GM23338 (cell line): ENCODE data around the gene CDC42BPB. TPM values are rescaled to one million over a fixed set of nuclear protein-coding genes. Genes with fewer than 3 reads are reported as not detected.

ENCODE experiments used
- ATAC-seq: fragments of 200-7000 bp; cut with Tn5 transposase; 3 replicates; pipeline ENCODE4 v1.9.1; 2020
- DNase-seq: peaks from one replicate; pipeline ENCODE4 v3.0.0-alpha.2; 2015; ENCODE audit warnings: low spot score
- H2AFZ ChIP-seq: fragments of 200-600 bp; sonication (generic); 2 replicates; pipeline ENCODE4 v1.8.0; 2016; ENCODE audit warnings: antibody characterized with exemption, mild to moderate bottlenecking, moderate library complexity
- H3F3A ChIP-seq: fragments of 200-600 bp; sonication (generic); replicated peaks from 2 replicates; pipeline ENCODE4 v1.8.0; 2017; ENCODE audit warnings: antibody characterized with exemption, mixed run types, low read depth
- H3K27ac ChIP-seq: fragments of 200-600 bp; sonication (generic); 2 replicates; pipeline ENCODE4 v1.6.1; 2016; ENCODE audit warnings: low read depth
- H3K27me3 ChIP-seq: fragments of 200-600 bp; sonication (generic); 2 replicates; pipeline ENCODE4 v1.8.0; 2016; ENCODE audit warnings: mild to moderate bottlenecking, mixed run types, moderate library complexity; ENCODE audit not compliant: insufficient read depth
- H3K36me3 ChIP-seq: fragments of 200-600 bp; sonication (generic); 2 replicates; pipeline ENCODE4 v1.8.0; 2016; ENCODE audit warnings: mild to moderate bottlenecking; ENCODE audit not compliant: insufficient read depth
- H3K4me1 ChIP-seq: fragments of 200-600 bp; sonication (generic); 2 replicates; pipeline ENCODE4 v1.8.0; 2016; ENCODE audit warnings: mild to moderate bottlenecking, moderate library complexity; ENCODE audit not compliant: insufficient read depth
- H3K4me2 ChIP-seq: fragments of 200-600 bp; sonication (generic); 2 replicates; pipeline ENCODE4 v1.7.1; 2017; ENCODE audit warnings: mixed run types
- H3K4me3 ChIP-seq: fragments of 200-600 bp; sonication (generic); 2 replicates; pipeline ENCODE4 v1.6.1; 2016; ENCODE audit warnings: mixed run types
- H3K79me2 ChIP-seq: fragments of 200-600 bp; sonication (generic); replicated peaks from 2 replicates; pipeline ENCODE4 v1.8.0; 2017; ENCODE audit warnings: mild to moderate bottlenecking; ENCODE audit not compliant: insufficient read depth
- H3K9me2 ChIP-seq: fragments of 200-600 bp; sonication (generic); 2 replicates; pipeline ENCODE4 v1.8.0; 2017; ENCODE audit not compliant: insufficient read depth
- H4K20me1 ChIP-seq: fragments of 200-600 bp; sonication (generic); replicated peaks from 2 replicates; pipeline ENCODE4 v1.8.0; 2017; ENCODE audit warnings: mild to moderate bottlenecking; ENCODE audit not compliant: insufficient read depth
- H3K27ac Mint-ChIP-seq: 2 replicates; pipeline ENCODE4 v1.8.0; 2020; ENCODE audit warnings: inconsistent platforms, mild to moderate bottlenecking, moderate library complexity, mixed read lengths
- H3K27me3 Mint-ChIP-seq: 3 replicates; pipeline ENCODE4 v1.8.0; 2022; ENCODE audit warnings: low read depth, mild to moderate bottlenecking, moderate library complexity, mixed read lengths, inconsistent platforms; ENCODE audit not compliant: insufficient read depth, poor library complexity
- H3K36me3 Mint-ChIP-seq: 3 replicates; pipeline ENCODE4 v1.8.0; 2021; ENCODE audit warnings: low read depth, mild to moderate bottlenecking, inconsistent platforms, moderate library complexity, mixed read lengths
- H3K4me1 Mint-ChIP-seq: 3 replicates; pipeline ENCODE4 v1.8.0; 2020; ENCODE audit warnings: mild to moderate bottlenecking, inconsistent platforms, mixed read lengths
- H3K4me3 Mint-ChIP-seq: 3 replicates; pipeline ENCODE4 v1.8.0; 2021; ENCODE audit warnings: moderate library complexity, mild to moderate bottlenecking, inconsistent platforms, mixed read lengths
- H3K9me3 Mint-ChIP-seq: 3 replicates; pipeline ENCODE4 v1.8.0; 2020; ENCODE audit warnings: moderate library complexity, mild to moderate bottlenecking, inconsistent platforms, mixed read lengths
- CREB1 ChIP-seq: fragments of 250-450 bp; sonication (Bioruptor Pico); IDR thresholded peaks from 2 replicates; pipeline ENCODE4 v1.5.0; 2020; ENCODE audit warnings: low read depth, mild to moderate bottlenecking, moderate library complexity
- CTCF ChIP-seq, 2 experiments: fragments of 200-600 bp in 1 of 2; sonication (generic) in 1 of 2; conservative IDR thresholded peaks; 2 replicates each; pipeline versions ENCODE4 v1.5.1 to v1.6.1; 2016 to 2017; ENCODE audit warnings: antibody characterized with exemption in 2 of 2, low read depth in 2 of 2, mild to moderate bottlenecking in 2 of 2, moderate library complexity in 1 of 2
- ETS1 ChIP-seq: IDR thresholded peaks from 2 replicates; pipeline ENCODE4 v1.6.1; 2016; ENCODE audit warnings: antibody characterized with exemption
- EZH2 ChIP-seq: fragments of 200-600 bp; sonication (generic); IDR thresholded peaks from one replicate; pipeline ENCODE4 v1.8.0; 2017; ENCODE audit warnings: antibody characterized with exemption, mild to moderate bottlenecking, low read depth; ENCODE audit not compliant: unreplicated experiment
- EZH2phosphoT487 ChIP-seq: fragments of 200-600 bp; sonication (generic); IDR thresholded peaks from one replicate; pipeline ENCODE4 v1.8.1; 2018; ENCODE audit warnings: antibody characterized with exemption; ENCODE audit not compliant: unreplicated experiment
- JUNB ChIP-seq: IDR thresholded peaks from one replicate; pipeline ENCODE4 v1.6.1; 2016; ENCODE audit warnings: antibody characterized with exemption; ENCODE audit not compliant: unreplicated experiment
- POLR2AphosphoS5 ChIP-seq: IDR thresholded peaks from 2 replicates; pipeline ENCODE4 v1.6.1; 2016; ENCODE audit warnings: antibody characterized with exemption, low read depth
- STAT1 ChIP-seq: IDR thresholded peaks from one replicate; pipeline ENCODE4 v1.6.1; 2016; ENCODE audit warnings: antibody characterized with exemption; ENCODE audit not compliant: unreplicated experiment
- ZNF114 ChIP-seq: fragments of 250-450 bp; sonication (Bioruptor Pico); IDR thresholded peaks from 2 replicates; pipeline ENCODE4 v1.5.0; 2020; ENCODE audit warnings: mild to moderate bottlenecking, moderate library complexity
- ZNF331 ChIP-seq: fragments of 250-450 bp; sonication (Bioruptor Pico); IDR thresholded peaks from 2 replicates; pipeline ENCODE4 v1.5.0; 2020; ENCODE audit warnings: low read depth, mild to moderate bottlenecking, moderate library complexity
- polyA plus RNA-seq: library from polyadenylated mRNA; unstranded; fragments of >200 nt; fragmentation: Nextera tagmentation; extraction: Ambion mirVana; gene quantifications from 2 replicates; pipeline ENCODE4 v1.2.1, GENCODE V29; 2016
- total RNA-seq: library from RNA; depleted of rRNA; stranded (reverse); fragments of >200 nt; shearing (Covaris generic); gene quantifications from 2 replicates; pipeline ENCODE4 v1.2.3, GENCODE V29; 2014
- TF ChIP-seq, protein P1 (sequence below): IDR thresholded peaks from one replicate; pipeline ENCODE4 v1.6.1; 2018; ENCODE audit warnings: antibody characterized with exemption; ENCODE audit not compliant: unreplicated experiment

CDC42BPB gene
- total and polyA plus RNA-seq, 2 experiments from 2014 or later = 12.3 to 127 TPM

- no peak for TF ChIP-seq CTCF (conservative IDR thresholded peaks at IDR 0.05; ENCODE audit: low read depth in 2 of 2)
- TF ChIP-seq EZH2 = no peak
- TF ChIP-seq ETS1 = no peak
- no peak for TF ChIP-seq EZH2phosphoT487
- TF ChIP-seq, protein P1, sequence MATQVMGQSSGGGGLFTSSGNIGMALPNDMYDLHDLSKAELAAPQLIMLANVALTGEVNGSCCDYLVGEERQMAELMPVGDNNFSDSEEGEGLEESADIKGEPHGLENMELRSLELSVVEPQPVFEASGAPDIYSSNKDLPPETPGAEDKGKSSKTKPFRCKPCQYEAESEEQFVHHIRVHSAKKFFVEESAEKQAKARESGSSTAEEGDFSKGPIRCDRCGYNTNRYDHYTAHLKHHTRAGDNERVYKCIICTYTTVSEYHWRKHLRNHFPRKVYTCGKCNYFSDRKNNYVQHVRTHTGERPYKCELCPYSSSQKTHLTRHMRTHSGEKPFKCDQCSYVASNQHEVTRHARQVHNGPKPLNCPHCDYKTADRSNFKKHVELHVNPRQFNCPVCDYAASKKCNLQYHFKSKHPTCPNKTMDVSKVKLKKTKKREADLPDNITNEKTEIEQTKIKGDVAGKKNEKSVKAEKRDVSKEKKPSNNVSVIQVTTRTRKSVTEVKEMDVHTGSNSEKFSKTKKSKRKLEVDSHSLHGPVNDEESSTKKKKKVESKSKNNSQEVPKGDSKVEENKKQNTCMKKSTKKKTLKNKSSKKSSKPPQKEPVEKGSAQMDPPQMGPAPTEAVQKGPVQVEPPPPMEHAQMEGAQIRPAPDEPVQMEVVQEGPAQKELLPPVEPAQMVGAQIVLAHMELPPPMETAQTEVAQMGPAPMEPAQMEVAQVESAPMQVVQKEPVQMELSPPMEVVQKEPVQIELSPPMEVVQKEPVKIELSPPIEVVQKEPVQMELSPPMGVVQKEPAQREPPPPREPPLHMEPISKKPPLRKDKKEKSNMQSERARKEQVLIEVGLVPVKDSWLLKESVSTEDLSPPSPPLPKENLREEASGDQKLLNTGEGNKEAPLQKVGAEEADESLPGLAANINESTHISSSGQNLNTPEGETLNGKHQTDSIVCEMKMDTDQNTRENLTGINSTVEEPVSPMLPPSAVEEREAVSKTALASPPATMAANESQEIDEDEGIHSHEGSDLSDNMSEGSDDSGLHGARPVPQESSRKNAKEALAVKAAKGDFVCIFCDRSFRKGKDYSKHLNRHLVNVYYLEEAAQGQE = no peak
- TF ChIP-seq ZNF331 (CRISPR knock-in tag) = no peak
These were observed 71.7 kb downstream of the CDC42BPB start (continued) for GRCh38 chr14:102985665-102986064.

- no peak overlapping the region for H3K27ac Mint-ChIP-seq
- H3K4me1 ChIP-seq = no peaks in the 10 kb centered on the region
- ATAC-seq = no peak
- TF ChIP-seq CTCF (conservative IDR thresholded peaks at IDR 0.05; ENCODE audit: low read depth in 2 of 2) (no peak), ZNF114 (CRISPR knock-in tag) (no peak), EZH2phosphoT487 (no peak), ZNF331 (CRISPR knock-in tag) (no peak), JUNB (no peak), POLR2AphosphoS5 (no peak), EZH2 (no peak), ETS1 (no peak), CREB1 (CRISPR knock-in tag) (no peak), STAT1 (no peak)
- TF ChIP-seq, protein P1 = no peak
These were observed 72.8 kb downstream of the CDC42BPB start for GRCh38 chr14:102984336-102985102.

More at GRCh38 chr14:102984336-102985102, 72.8 kb downstream of the CDC42BPB start:
- Histone ChIP-seq H3K4me3 (no peak overlapping the region), H3F3A (no peaks in the 10 kb centered on the region; the same call in 1 of the 2 replicates), H3K9me2 (no peaks in the 10 kb centered on the region), H3K4me2 (no peak overlapping the region), H2AFZ (no peak overlapping the region), H3K27me3 (no peaks in the 10 kb centered on the region), H3K36me3 (peaks cover 14% of the 10 kb centered on the region), H3K27ac (no peak overlapping the region), H3K79me2 (peaks cover 6% of the 10 kb centered on the region), H4K20me1 (peaks cover 6% of the 10 kb centered on the region)
- Mint-ChIP-seq H3K4me3 (no peak overlapping the region), H3K9me3 (peaks cover 19% of the 10 kb centered on the region), H3K27me3 (peaks cover 2% of the 10 kb centered on the region), H3K36me3 (peaks cover 72% of the 10 kb centered on the region), H3K4me1 (no peaks in the 10 kb centered on the region)
- no peak for DNase-seq
